ENCODE data around the gene RPL13A. TPM values are rescaled to one million over a fixed set of nuclear protein-coding genes. Genes with fewer than 3 reads are reported as not detected.

RPL13A gene
- total and polyA plus RNA-seq, 9 of the 15 experiments (the other 6 are each of a cell fraction or from before 2014, with no cell fraction given) = 1,744 to 5,482 (median 2,949) TPM

DNA sequence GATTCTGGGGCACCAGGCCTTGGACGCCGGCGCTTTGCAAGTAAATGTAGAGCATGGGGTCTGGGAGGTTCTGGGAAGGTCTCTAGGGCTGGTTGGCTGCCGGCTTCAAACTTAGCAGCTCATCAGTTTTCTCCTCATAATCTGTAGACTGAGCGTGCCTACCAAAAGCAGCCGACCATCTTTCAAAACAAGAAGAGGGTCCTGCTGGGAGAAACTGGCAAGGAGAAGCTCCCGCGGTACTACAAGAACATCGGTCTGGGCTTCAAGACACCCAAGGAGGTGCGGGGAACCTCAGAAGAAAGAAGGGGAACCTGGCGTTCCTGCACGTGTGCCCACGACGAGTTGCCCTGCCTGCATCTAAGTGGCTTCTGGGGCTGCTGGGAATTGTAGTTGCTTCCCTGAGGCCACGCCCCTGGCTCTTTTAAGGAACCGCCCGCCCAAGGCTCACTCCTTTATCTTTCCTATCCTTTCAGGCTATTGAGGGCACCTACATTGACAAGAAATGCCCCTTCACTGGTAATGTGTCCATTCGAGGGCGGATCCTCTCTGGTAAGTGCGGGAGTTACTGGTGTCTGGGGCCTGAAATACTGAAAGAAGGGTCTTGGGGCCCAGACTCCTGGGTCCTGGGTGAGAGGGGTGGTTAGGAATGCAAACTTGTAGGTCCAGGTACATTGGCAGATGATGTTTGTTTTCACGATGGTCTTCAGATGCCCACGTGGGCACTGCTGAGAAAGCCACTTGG lies 9.8 kb downstream of the RPL13A start (continued):
- TF ChIP-seq POLR2AphosphoS5 (IDR thresholded peaks at IDR 0.05; ENCODE audit: control insufficient read depth, insufficient read depth, low read depth, low read length) (0 out of 2 replicates have a peak, but pooled peaks have one; percentile 38), FOXM1 (IDR thresholded peaks at IDR 0.05; ENCODE audit: low read depth) (no peak), FOXM1 (CRISPR knock-in tag; IDR thresholded peaks at IDR 0.05; ENCODE audit: low read depth) (no peak), PHF8 (IDR thresholded peaks at IDR 0.05; ENCODE audit: borderline replicate concordance, low read length) (no peak), ETS1 (conservative IDR thresholded peaks at IDR 0.05; ENCODE audit: control insufficient read depth, low read depth, low read length) (peak; percentile 95), NFE2L1 (tag; IDR thresholded peaks at IDR 0.05; ENCODE audit: borderline replicate concordance, low read depth) (no peak), NR2C2 (CRISPR knock-in tag; IDR thresholded peaks at IDR 0.05) (no peak), NR2C2 (tag; IDR thresholded peaks at IDR 0.05) (no peak), RFX1 (IDR thresholded peaks at IDR 0.05) (no peak), GTF2F1 (IDR thresholded peaks at IDR 0.05; ENCODE audit: low read depth, low read length) (no peak), ARID1B (IDR thresholded peaks at IDR 0.05) (0 out of 2 replicates have a peak, but pooled peaks have one; percentile 9), SRSF9 (IDR thresholded peaks at IDR 0.05; ENCODE audit: borderline replicate concordance, low read depth, low read length) (no peak), FOXP1 (CRISPR knock-in tag; IDR thresholded peaks at IDR 0.05) (no peak), KLF10 (CRISPR knock-in tag; IDR thresholded peaks at IDR 0.05) (no peak), POLR2AphosphoS2 (IDR thresholded peaks at IDR 0.05; ENCODE audit: low read length) (peak; percentile 6; the same call in 1 of the 2 replicates), ZNF224 (CRISPR knock-in tag; IDR thresholded peaks at IDR 0.05) (no peak), HCFC1 (IDR thresholded peaks at IDR 0.05; ENCODE audit: low read depth, low read length) (peak; percentile 90), ZFX (CRISPR knock-in tag; IDR thresholded peaks at IDR 0.05) (no peak), NCOA2 (IDR thresholded peaks at IDR 0.05; ENCODE audit: partially characterized antibody in 2 of 2) (no peak), ASH1L (IDR thresholded peaks at IDR 0.05; ENCODE audit: borderline replicate concordance, low read depth, partially characterized antibody) (no peak), ZNF316 (IDR thresholded peaks at IDR 0.05) (no peak), XRCC5 (IDR thresholded peaks at IDR 0.05; ENCODE audit: low read depth, low read length) (0 out of 2 replicates have a peak, but pooled peaks have one; percentile 61)
- TF ChIP-seq, protein P1, sequence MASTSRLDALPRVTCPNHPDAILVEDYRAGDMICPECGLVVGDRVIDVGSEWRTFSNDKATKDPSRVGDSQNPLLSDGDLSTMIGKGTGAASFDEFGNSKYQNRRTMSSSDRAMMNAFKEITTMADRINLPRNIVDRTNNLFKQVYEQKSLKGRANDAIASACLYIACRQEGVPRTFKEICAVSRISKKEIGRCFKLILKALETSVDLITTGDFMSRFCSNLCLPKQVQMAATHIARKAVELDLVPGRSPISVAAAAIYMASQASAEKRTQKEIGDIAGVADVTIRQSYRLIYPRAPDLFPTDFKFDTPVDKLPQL (IDR thresholded peaks at IDR 0.05; ENCODE audit: extremely low read depth, insufficient read length) = no peak
- TF ChIP-seq, protein P2, sequence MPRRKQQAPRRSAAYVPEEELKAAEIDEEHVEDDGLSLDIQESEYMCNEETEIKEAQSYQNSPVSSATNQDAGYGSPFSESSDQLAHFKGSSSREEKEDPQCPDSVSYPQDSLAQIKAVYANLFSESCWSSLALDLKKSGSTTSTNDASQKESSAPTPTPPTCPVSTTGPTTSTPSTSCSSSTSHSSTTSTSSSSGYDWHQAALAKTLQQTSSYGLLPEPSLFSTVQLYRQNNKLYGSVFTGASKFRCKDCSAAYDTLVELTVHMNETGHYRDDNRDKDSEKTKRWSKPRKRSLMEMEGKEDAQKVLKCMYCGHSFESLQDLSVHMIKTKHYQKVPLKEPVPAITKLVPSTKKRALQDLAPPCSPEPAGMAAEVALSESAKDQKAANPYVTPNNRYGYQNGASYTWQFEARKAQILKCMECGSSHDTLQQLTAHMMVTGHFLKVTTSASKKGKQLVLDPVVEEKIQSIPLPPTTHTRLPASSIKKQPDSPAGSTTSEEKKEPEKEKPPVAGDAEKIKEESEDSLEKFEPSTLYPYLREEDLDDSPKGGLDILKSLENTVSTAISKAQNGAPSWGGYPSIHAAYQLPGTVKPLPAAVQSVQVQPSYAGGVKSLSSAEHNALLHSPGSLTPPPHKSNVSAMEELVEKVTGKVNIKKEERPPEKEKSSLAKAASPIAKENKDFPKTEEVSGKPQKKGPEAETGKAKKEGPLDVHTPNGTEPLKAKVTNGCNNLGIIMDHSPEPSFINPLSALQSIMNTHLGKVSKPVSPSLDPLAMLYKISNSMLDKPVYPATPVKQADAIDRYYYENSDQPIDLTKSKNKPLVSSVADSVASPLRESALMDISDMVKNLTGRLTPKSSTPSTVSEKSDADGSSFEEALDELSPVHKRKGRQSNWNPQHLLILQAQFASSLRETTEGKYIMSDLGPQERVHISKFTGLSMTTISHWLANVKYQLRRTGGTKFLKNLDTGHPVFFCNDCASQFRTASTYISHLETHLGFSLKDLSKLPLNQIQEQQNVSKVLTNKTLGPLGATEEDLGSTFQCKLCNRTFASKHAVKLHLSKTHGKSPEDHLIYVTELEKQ (CRISPR knock-in tag; IDR thresholded peaks at IDR 0.05) = no peak
